ENCODE results near the gene EEFSEC. TPM values are rescaled to one million over a fixed set of nuclear protein-coding genes. Genes with fewer than 3 reads are reported as not detected.

Gene EEFSEC
- total RNA-seq, 1 experiment from 2014 or later, result 9.5 TPM

- Histone ChIP-seq H2BK5ac (ENCODE audit: insufficient read length, low read length) (no peak overlapping the region), H3K4ac (ENCODE audit: low read depth, low read length) (no peak overlapping the region), H3K9me3 (ENCODE audit: control insufficient read depth, low read depth, low read length) (no peaks in the 10 kb centered on the region), H3K23ac (ENCODE audit: insufficient read length, low read depth, low read length) (no peak overlapping the region), H3K56ac (ENCODE audit: insufficient read length, low read depth, low read length) (no peak overlapping the region), H2BK120ac (ENCODE audit: low read depth, low read length, poor library complexity, severe bottlenecking) (no peak overlapping the region), H3K23me2 (ENCODE audit: insufficient read length, low read depth, low read length, poor library complexity, severe bottlenecking) (no peaks in the 10 kb centered on the region), H3K4me2 (ENCODE audit: insufficient read depth, insufficient read length, low read length) (no peak overlapping the region), H3K14ac (ENCODE audit: insufficient read depth, low read length) (no peak overlapping the region), H2BK15ac (ENCODE audit: low read depth, low read length) (no peak overlapping the region), H4K91ac (ENCODE audit: insufficient read length, low read depth, low read length) (no peak overlapping the region), H2BK20ac (ENCODE audit: low read depth, low read length, poor library complexity, severe bottlenecking) (no peak overlapping the region), H2AK5ac (ENCODE audit: insufficient read length, low read length) (no peak overlapping the region), H3K9ac (ENCODE audit: extremely low read depth, insufficient read length, low read length) (no peak overlapping the region), H4K20me1 (ENCODE audit: control insufficient read depth, insufficient read depth, insufficient read length) (peaks cover 2% of the 10 kb centered on the region), H2AFZ (ENCODE audit: low read length) (no peak overlapping the region), H2BK12ac (ENCODE audit: insufficient read length, low read depth, low read length) (no peak overlapping the region), H3K27ac (ENCODE audit: insufficient read length, low read depth, low read length) (no peak overlapping the region), H3K79me1 (ENCODE audit: insufficient read depth, low read depth, low read length, poor library complexity, severe bottlenecking) (no peaks in the 10 kb centered on the region), H3K27me3 (ENCODE audit: insufficient read depth, low read length) (no peaks in the 10 kb centered on the region), H3K18ac (ENCODE audit: insufficient read length, low read depth, low read length) (no peak overlapping the region), H3K4me1 (ENCODE audit: insufficient read depth, low read length) (no peaks in the 10 kb centered on the region), H3K79me2 (ENCODE audit: insufficient read depth, low read length) (no peaks in the 10 kb centered on the region), H4K8ac (replicated peaks; ENCODE audit: insufficient read length, low read depth, low read length) (no peak overlapping the region), H4K5ac (ENCODE audit: insufficient read length, low read depth, low read length) (no peak overlapping the region), H3T11ph (ENCODE audit: low read length) (no peak overlapping the region)
- peak; percentile 4 for DNase-seq
- Mint-ChIP-seq H3K27me3 (ENCODE audit: low read depth) (no peaks in the 10 kb centered on the region; the same call in none of the 2 replicates), H3K4me1 (no peaks in the 10 kb centered on the region; a peak in 1 of 4 replicates), H3K36me3 (ENCODE audit: insufficient read depth in 1 of 3, low read depth in 3 of 3) (no peaks in the 10 kb centered on the region; a peak in 1 of 7 replicates), H3K9me3 (no peaks in the 10 kb centered on the region), H3K27ac (no peak overlapping the region), H3K4me3 (no peak overlapping the region)
- no CpG with 5 or more reads among the region's 2 CpGs for WGBS (ENCODE audit: extremely low coverage, insufficient read length, low lambda C conversion rate)
- TF ChIP-seq CTCF (conservative IDR thresholded peaks at IDR 0.05), result no peak
These were observed 160.7 kb downstream of the EEFSEC start for GRCh38 chr3:128313935-128314334.
